Measurements from ENCODE around the gene NKAPL. TPM values are rescaled to one million over a fixed set of nuclear protein-coding genes. Genes with fewer than 3 reads are reported as not detected.

Gene NKAPL
- total RNA-seq, 1 donor from 2014 or later, result not detected

- Mint-ChIP-seq H3K27me3 (ENCODE audit: low read depth) (no peaks in the 10 kb centered on the region), H3K4me3 (peak overlapping the region; percentile 98), H3K27ac (peak overlapping the region; percentile 85), H3K4me1 (peaks cover 19% of the 10 kb centered on the region), H3K9me3 (no peaks in the 10 kb centered on the region), H3K36me3 (peaks cover 14% of the 10 kb centered on the region)
- DNase-seq (ENCODE audit: low spot score in 2 of 2, unreplicated experiment in 2 of 2), result no peak
- TF ChIP-seq, protein P1, sequence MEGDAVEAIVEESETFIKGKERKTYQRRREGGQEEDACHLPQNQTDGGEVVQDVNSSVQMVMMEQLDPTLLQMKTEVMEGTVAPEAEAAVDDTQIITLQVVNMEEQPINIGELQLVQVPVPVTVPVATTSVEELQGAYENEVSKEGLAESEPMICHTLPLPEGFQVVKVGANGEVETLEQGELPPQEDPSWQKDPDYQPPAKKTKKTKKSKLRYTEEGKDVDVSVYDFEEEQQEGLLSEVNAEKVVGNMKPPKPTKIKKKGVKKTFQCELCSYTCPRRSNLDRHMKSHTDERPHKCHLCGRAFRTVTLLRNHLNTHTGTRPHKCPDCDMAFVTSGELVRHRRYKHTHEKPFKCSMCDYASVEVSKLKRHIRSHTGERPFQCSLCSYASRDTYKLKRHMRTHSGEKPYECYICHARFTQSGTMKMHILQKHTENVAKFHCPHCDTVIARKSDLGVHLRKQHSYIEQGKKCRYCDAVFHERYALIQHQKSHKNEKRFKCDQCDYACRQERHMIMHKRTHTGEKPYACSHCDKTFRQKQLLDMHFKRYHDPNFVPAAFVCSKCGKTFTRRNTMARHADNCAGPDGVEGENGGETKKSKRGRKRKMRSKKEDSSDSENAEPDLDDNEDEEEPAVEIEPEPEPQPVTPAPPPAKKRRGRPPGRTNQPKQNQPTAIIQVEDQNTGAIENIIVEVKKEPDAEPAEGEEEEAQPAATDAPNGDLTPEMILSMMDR (IDR thresholded peaks at IDR 0.05; ENCODE audit: unreplicated experiment), result no peak
These were observed 7.5 kb upstream of the NKAPL start for GRCh38 chr6:28251661-28252008.

GRCh38 chr6:28252009-28252975 is 6.8 kb upstream of the NKAPL start, which contains the start of gene ZKSCAN4:
ZKSCAN4 (minus strand) TSS chr6:28252269; CDS start chr6:28251980, 289 bp downstream.
- Mint-ChIP-seq H3K4me3 (peak within 1 kb of the TSS; percentile 98), H3K9me3 (no peaks in the 10 kb centered on the region), H3K4me1 (peaks cover 19% of the 10 kb centered on the region), H3K27ac (peak within 1 kb of the TSS; percentile 85), H3K36me3 (peaks cover 10% of the 10 kb centered on the region), H3K27me3 (ENCODE audit: low read depth) (no peaks in the 10 kb centered on the region)
- peak; percentile 38 to 72 for DNase-seq (ENCODE audit: low spot score in 2 of 2, unreplicated experiment in 2 of 2)
- TF ChIP-seq, protein P1 (IDR thresholded peaks at IDR 0.05; ENCODE audit: unreplicated experiment), result no peak

GRCh38 chr6:28254121-28254519 is 5.0 kb upstream of the NKAPL start:
- Mint-ChIP-seq H3K27ac (no peak overlapping the region), H3K9me3 (no peaks in the 10 kb centered on the region), H3K4me1 (peaks cover 19% of the 10 kb centered on the region), H3K4me3 (no peak overlapping the region), H3K27me3 (ENCODE audit: low read depth) (peaks cover 4% of the 10 kb centered on the region), H3K36me3 (peaks cover 2% of the 10 kb centered on the region)
- no peak for DNase-seq (ENCODE audit: low spot score in 2 of 2, unreplicated experiment in 2 of 2)
- TF ChIP-seq, protein P1 (IDR thresholded peaks at IDR 0.05; ENCODE audit: unreplicated experiment), result no peak

DNA sequence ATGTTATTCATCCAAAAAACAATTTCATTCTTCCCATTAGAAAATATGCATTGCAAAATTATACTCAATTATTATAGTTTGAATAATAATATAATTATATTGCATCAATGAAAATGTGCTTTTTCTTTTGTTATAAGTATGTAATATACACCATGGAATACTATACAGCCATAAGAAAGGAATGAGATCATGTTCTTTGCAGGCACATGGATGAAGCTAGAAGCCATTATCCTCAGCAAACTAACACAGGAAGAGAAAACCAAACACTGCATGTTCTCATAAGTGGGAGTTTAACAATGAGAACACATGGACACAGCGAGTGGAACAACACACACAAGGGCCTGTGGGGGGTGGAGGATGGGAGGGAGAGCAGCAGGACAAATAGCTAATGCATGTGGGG is 2.1 kb upstream of the NKAPL start:
- no peak for DNase-seq (ENCODE audit: low spot score in 2 of 2, unreplicated experiment in 2 of 2)
- H3K36me3 Mint-ChIP-seq, result no peaks in the 10 kb centered on the region
- no peak overlapping the region for H3K4me3 Mint-ChIP-seq
- H3K27ac Mint-ChIP-seq, result no peak overlapping the region
- no peaks in the 10 kb centered on the region for H3K9me3 Mint-ChIP-seq
- peaks cover 7% of the 10 kb centered on the region for H3K4me1 Mint-ChIP-seq
- H3K27me3 Mint-ChIP-seq (ENCODE audit: low read depth), result peaks cover 24% of the 10 kb centered on the region
- TF ChIP-seq, protein P1 (IDR thresholded peaks at IDR 0.05; ENCODE audit: unreplicated experiment), result no peak

- H3K27me3 Mint-ChIP-seq (ENCODE audit: low read depth), result peaks cover 35% of the 10 kb centered on the region
- H3K9me3 Mint-ChIP-seq, result no peaks in the 10 kb centered on the region
- H3K4me1 Mint-ChIP-seq, result peaks cover 9% of the 10 kb centered on the region
- TF ChIP-seq, protein P1 (IDR thresholded peaks at IDR 0.05; ENCODE audit: unreplicated experiment), result no peak
- peak overlapping the region; percentile 60 for H3K27ac Mint-ChIP-seq
- DNase-seq (ENCODE audit: low spot score in 2 of 2, unreplicated experiment in 2 of 2), result no peak
- H3K36me3 Mint-ChIP-seq, result no peaks in the 10 kb centered on the region
- H3K4me3 Mint-ChIP-seq, result no peak overlapping the region
These were observed 4.8 kb downstream of the NKAPL start for GRCh38 chr6:28263922-28264321.

Data from mesothelial cell of epicardium (in vitro differentiated cells).